Transverse colon (tissue), 4 donors: ENCODE measurements around the gene KLF7. TPM values are rescaled to one million over a fixed set of nuclear protein-coding genes. Genes with fewer than 3 reads are reported as not detected.
A peak's percentile ranks its signal among the peaks of the same experiment; 100 is the strongest.

ENCODE experiments used
- DNase-seq: peaks from one replicate; pipeline ENCODE4 v3.0.0-alpha.2; 2019
- H3K27ac ChIP-seq, 4 donors: fragments of 200-600 bp; sonication (generic); 2 replicates each; pipeline ENCODE4 v1.5.1; 2016 to 2018; ENCODE audit warnings: inconsistent platforms in 4 of 4
- H3K27me3 ChIP-seq: fragments of 200-600 bp; sonication (generic); 2 replicates; pipeline ENCODE4 v1.5.1; 2017; ENCODE audit warnings: inconsistent platforms
- H3K36me3 ChIP-seq, 4 donors: fragments of 200-600 bp; sonication (generic); 2 replicates each; pipeline ENCODE4 v1.5.1; 2017 to 2019; ENCODE audit warnings: inconsistent platforms in 4 of 4
- H3K4me1 ChIP-seq, 4 donors: fragments of 200-600 bp; sonication (generic); 2 replicates each; pipeline ENCODE4 v1.5.1; 2017 to 2020; ENCODE audit warnings: inconsistent platforms in 4 of 4
- H3K4me3 ChIP-seq, 4 donors: fragments of 200-600 bp; sonication (generic); 1 replicate in 1 of 4; 2 replicates in 3 of 4; pipeline versions ENCODE4 v1.5.1 to v1.6.1; 2017 to 2019; ENCODE audit warnings: inconsistent platforms in 4 of 4
- H3K9me3 ChIP-seq, 2 donors: fragments of 200-600 bp; sonication (generic); 2 replicates each; pipeline ENCODE4 v1.5.1; 2017 to 2019; ENCODE audit warnings: inconsistent platforms in 2 of 2
- CTCF ChIP-seq, 5 experiments: fragments of 200-600 bp in 3 of 5; fragments of 450-650 bp in 2 of 5; sonication (generic) in 3 of 5; IDR thresholded peaks; 1 replicate in 2 of 5; 2 replicates in 3 of 5; pipeline ENCODE4 v1.5.1; 2016 to 2017; ENCODE audit warnings: antibody characterized with exemption in 5 of 5, inconsistent platforms in 3 of 5, mild to moderate bottlenecking in 2 of 5, moderate library complexity in 1 of 5
- EP300 ChIP-seq: sonication (generic); formaldehyde crosslinking; IDR thresholded peaks from one replicate; pipeline ENCODE4 v1.6.1; 2017; ENCODE audit warnings: antibody characterized with exemption, low read depth
- POLR2A ChIP-seq: fragments of 450-650 bp; IDR thresholded peaks from one replicate; pipeline ENCODE4 v1.6.1; 2016; ENCODE audit warnings: antibody characterized with exemption, mild to moderate bottlenecking, moderate library complexity
- POLR2AphosphoS5 ChIP-seq, 3 donors: sonication (generic); formaldehyde crosslinking; IDR thresholded peaks; one replicate each; pipeline ENCODE4 v1.6.1; 2016; ENCODE audit warnings: antibody characterized with exemption in 3 of 3
- WGBS, 2 donors: methylation state at CpG; one replicate each; pipeline ENCODE4 v1.1.5; 2018; ENCODE audit warnings: low coverage in 1 of 2; 5-methylcytosine and 5-hydroxymethylcytosine counted together
- in situ Hi-C, 4 donors: fragments of 200-750 bp; cut with MboI; loops; one replicate each; pipeline versions ENCODE4 v1.15.0 to v1.15.1; 2017; ENCODE audit warnings: low sequenced_read_pairs in 3 of 4, low pct_ligation_motif_present in 1 of 4, low pct_unique_long_range_greater_than_20kb in 1 of 4
- intact Hi-C: fragments of 100-400 bp; cut with DNase I; formaldehyde crosslinking; loops from one replicate; pipeline ENCODE4 v1.15.1; 2023; ENCODE audit warnings: low total_unique reads
- total RNA-seq, 4 donors: library from RNA; depleted of rRNA; stranded (reverse); fragments of >200 nt; gene quantifications; one replicate each; pipeline ENCODE4 v1.1.0, GENCODE V29; 2016

Gene KLF7
- total RNA-seq, 4 donors from 2014 or later, result 6.2 to 43.4 (median 6.8) TPM

- Histone ChIP-seq H3K4me1 (peaks cover 28 to 57% (median 40%) of the 10 kb centered on the region in 4 donors), H3K27ac (peak overlapping the region in 2 of 4 donors; percentile 57 to 64)
- in situ Hi-C loops, result no loop called here
These were observed 28.0 kb downstream of the KLF7 start for GRCh38 chr2:207137596-207138337.

GRCh38 chr2:207136874-207137273 lies 28.9 kb downstream of the KLF7 start:
- intact Hi-C loops (no loop called here), in situ Hi-C loops (no loop called here)
- H3K4me3 ChIP-seq, result no peak overlapping the region
- WGBS, 2 donors, result 78% methylated on average over 2 of the region's 2 CpGs; no CpG with 5 or more reads in 1 of the 2 donors
- DNase-seq, result no peak
- H3K27ac ChIP-seq, result peak overlapping the region; percentile 53 to 69 (median 60)
- no peak for TF ChIP-seq CTCF (IDR thresholded peaks at IDR 0.05)
- TF ChIP-seq EP300, result no peak
- TF ChIP-seq POLR2AphosphoS5 (IDR thresholded peaks at IDR 0.05), result no peak
- no peak for TF ChIP-seq POLR2A
- H3K9me3 ChIP-seq, result no peaks in the 10 kb centered on the region
- H3K27me3 ChIP-seq, result no peaks in the 10 kb centered on the region
- H3K36me3 ChIP-seq, result no peaks in the 10 kb centered on the region
- H3K4me1 ChIP-seq, result peaks cover 20 to 57% (median 32%) of the 10 kb centered on the region in 4 donors

More at GRCh38 chr2:207137596-207138337, 28.0 kb downstream of the KLF7 start:
- no peaks in the 10 kb centered on the region for H3K36me3 ChIP-seq
- 25 to 69% methylated on average over 1 to 2 of the region's 2 CpGs for WGBS, 2 donors
- no peak for TF ChIP-seq POLR2AphosphoS5 (IDR thresholded peaks at IDR 0.05)
- no peak for TF ChIP-seq EP300
- no peak for TF ChIP-seq CTCF (IDR thresholded peaks at IDR 0.05)
- no peak for TF ChIP-seq POLR2A
- no peaks in the 10 kb centered on the region for H3K27me3 ChIP-seq
- DNase-seq, result no peak
- H3K9me3 ChIP-seq, result no peaks in the 10 kb centered on the region
- no peak overlapping the region for H3K4me3 ChIP-seq
- intact Hi-C loops, result no loop called here

- 57 to 63% methylated on average over 9 of the region's 9 CpGs for WGBS, 2 donors
- H3K4me3 ChIP-seq, result no peak overlapping the region
- in situ Hi-C loops, result no loop called here
These were observed 29.8 kb downstream of the KLF7 start for GRCh38 chr2:207135801-207136457.

More at GRCh38 chr2:207135801-207136457, 29.8 kb downstream of the KLF7 start:
- DNase-seq, result no peak
- Histone ChIP-seq H3K4me1 (peaks cover 17 to 57% (median 30%) of the 10 kb centered on the region in 4 donors), H3K27me3 (no peaks in the 10 kb centered on the region), H3K36me3 (no peaks in the 10 kb centered on the region), H3K9me3 (no peaks in the 10 kb centered on the region), H3K27ac (peak overlapping the region; percentile 53 to 69 (median 60))
- no peak for TF ChIP-seq POLR2A
- TF ChIP-seq EP300, result no peak
- no peak for TF ChIP-seq POLR2AphosphoS5 (IDR thresholded peaks at IDR 0.05)
- TF ChIP-seq CTCF (IDR thresholded peaks at IDR 0.05), result no peak
- intact Hi-C loops, result no loop called here
